Measurements from ENCODE around the gene FAM32A. TPM values are rescaled to one million over a fixed set of nuclear protein-coding genes. Genes with fewer than 3 reads are reported as not detected.

The FAM32A gene
- total and polyA plus RNA-seq, 9 donors, result 37.9 to 68.6 (median 46.5) TPM

DNA sequence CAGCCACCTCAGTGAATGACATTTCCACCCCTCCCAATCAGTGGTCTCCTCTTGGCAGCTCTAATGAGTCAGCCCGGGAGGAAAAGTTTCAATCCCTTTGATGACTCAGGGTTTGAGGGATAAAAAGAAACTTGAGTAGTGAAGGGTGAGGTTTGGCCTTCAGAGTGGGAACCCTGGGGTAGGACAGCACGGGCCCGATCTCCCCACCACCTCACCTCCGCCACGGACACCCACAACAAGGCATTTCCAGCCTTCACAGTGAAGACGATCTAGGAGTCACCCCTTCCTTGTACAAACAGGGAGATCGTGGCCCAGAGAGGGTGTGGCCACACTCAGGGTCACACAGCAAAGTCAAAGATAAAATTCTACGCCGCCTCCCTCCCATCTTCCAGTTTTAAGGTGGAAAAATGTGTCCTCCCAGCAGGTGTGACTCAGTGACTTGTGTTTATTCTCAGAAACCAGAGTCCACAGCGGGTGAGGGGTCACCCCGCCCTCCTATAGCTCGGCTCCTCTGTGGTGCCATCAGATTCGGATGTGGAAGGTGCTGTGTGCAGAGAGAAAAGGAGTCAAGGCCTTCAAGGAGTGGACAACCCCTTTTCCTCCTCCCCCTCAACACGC lies 24.2 kb upstream of the FAM32A start:
- 55 to 62% (median 61%) methylated on average over 14 of the region's 14 CpGs for WGBS, 3 donors
- Histone ChIP-seq H3K4me1 (ENCODE audit: insufficient read depth) (no peaks in the 10 kb centered on the region), H3K27me3 (no peaks in the 10 kb centered on the region), H3K4me3 (no peak overlapping the region), H3K9me3 (no peaks in the 10 kb centered on the region), H3K36me3 (no peaks in the 10 kb centered on the region), H3K27ac (no peak overlapping the region)
- no peak for TF ChIP-seq EP300 (IDR thresholded peaks at IDR 0.05)
- TF ChIP-seq, protein P1, sequence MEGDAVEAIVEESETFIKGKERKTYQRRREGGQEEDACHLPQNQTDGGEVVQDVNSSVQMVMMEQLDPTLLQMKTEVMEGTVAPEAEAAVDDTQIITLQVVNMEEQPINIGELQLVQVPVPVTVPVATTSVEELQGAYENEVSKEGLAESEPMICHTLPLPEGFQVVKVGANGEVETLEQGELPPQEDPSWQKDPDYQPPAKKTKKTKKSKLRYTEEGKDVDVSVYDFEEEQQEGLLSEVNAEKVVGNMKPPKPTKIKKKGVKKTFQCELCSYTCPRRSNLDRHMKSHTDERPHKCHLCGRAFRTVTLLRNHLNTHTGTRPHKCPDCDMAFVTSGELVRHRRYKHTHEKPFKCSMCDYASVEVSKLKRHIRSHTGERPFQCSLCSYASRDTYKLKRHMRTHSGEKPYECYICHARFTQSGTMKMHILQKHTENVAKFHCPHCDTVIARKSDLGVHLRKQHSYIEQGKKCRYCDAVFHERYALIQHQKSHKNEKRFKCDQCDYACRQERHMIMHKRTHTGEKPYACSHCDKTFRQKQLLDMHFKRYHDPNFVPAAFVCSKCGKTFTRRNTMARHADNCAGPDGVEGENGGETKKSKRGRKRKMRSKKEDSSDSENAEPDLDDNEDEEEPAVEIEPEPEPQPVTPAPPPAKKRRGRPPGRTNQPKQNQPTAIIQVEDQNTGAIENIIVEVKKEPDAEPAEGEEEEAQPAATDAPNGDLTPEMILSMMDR (IDR thresholded peaks at IDR 0.05), result no peak
- no peak for TF ChIP-seq POLR2A (IDR thresholded peaks at IDR 0.05)
- intact Hi-C loops (cut with DNase I), result no loop called here
- no peak for DNase-seq

DNA sequence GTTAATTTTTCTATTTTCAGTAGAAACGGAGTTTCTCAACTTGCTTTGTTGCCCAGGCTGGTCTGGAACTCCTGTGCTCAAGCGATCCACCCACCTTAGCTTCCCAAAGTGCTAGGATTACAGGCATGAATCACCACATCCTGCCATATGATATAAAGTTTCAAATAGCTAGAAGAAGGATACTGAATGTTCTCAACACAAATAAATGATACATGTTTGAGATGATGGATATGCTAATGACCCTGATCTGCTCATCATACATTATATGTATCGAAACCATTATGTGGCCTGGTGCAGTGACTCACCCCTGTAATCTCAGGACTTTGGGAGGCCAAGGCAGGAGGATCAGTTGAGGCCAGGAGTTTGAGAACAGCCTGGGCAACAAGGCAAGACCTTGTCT lies 23.4 kb upstream of the FAM32A start:
- Histone ChIP-seq H3K27ac (no peak overlapping the region), H3K4me1 (ENCODE audit: insufficient read depth) (no peaks in the 10 kb centered on the region), H3K36me3 (no peaks in the 10 kb centered on the region), H3K27me3 (no peaks in the 10 kb centered on the region), H3K4me3 (no peak overlapping the region), H3K9me3 (no peaks in the 10 kb centered on the region)
- TF ChIP-seq EP300 (IDR thresholded peaks at IDR 0.05), result no peak
- TF ChIP-seq, protein P1 (IDR thresholded peaks at IDR 0.05), result no peak
- TF ChIP-seq POLR2A (IDR thresholded peaks at IDR 0.05), result no peak
- intact Hi-C loops (cut with DNase I), result no loop called here
- 74 to 91% (median 78%) methylated on average over 3 of the region's 3 CpGs for WGBS, 3 donors
- DNase-seq, result no peak

GRCh38 chr19:16164222-16164890 lies 20.9 kb upstream of the FAM32A start:
- 78 to 85% (median 83%) methylated on average over 13 of the region's 13 CpGs for WGBS, 3 donors
- H3K36me3 ChIP-seq, result no peaks in the 10 kb centered on the region
- intact Hi-C loops (cut with DNase I), result no loop called here
- TF ChIP-seq, protein P1 (IDR thresholded peaks at IDR 0.05), result no peak
- TF ChIP-seq POLR2A (IDR thresholded peaks at IDR 0.05) (no peak), EP300 (IDR thresholded peaks at IDR 0.05) (no peak)
- H3K27me3 ChIP-seq, result no peaks in the 10 kb centered on the region
- no peak overlapping the region for H3K27ac ChIP-seq
- H3K4me3 ChIP-seq, result no peak overlapping the region
- H3K9me3 ChIP-seq, result no peaks in the 10 kb centered on the region
- no peak for DNase-seq
- no peaks in the 10 kb centered on the region for H3K4me1 ChIP-seq (ENCODE audit: insufficient read depth)

DNA sequence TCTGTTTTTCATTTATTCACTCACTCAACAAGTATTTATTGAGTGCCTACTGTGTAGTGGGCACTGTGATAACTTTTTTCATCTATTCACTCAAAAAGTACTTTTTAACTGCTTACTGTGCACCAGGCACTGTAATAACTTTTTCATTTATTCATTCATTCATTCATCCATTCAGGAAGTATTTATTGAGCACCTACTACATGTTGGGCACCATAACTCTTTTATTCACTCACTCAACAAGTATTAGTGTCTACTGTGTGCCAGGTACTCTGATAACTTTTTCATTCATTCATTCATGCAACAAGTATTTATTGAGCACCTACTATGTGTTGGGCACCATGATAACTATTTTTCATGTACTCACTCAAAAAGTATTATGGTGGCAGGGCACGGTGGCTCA lies 18.8 kb upstream of the FAM32A start:
- Histone ChIP-seq H3K27me3 (no peaks in the 10 kb centered on the region), H3K9me3 (no peaks in the 10 kb centered on the region), H3K4me3 (no peak overlapping the region), H3K4me1 (ENCODE audit: insufficient read depth) (no peaks in the 10 kb centered on the region), H3K27ac (no peak overlapping the region), H3K36me3 (no peaks in the 10 kb centered on the region)
- WGBS, 3 donors, result 86 to 100% (median 97%) methylated on average over 1 of the region's 1 CpG
- no peak for TF ChIP-seq POLR2A (IDR thresholded peaks at IDR 0.05)
- no peak for TF ChIP-seq EP300 (IDR thresholded peaks at IDR 0.05)
- TF ChIP-seq, protein P1 (IDR thresholded peaks at IDR 0.05), result no peak
- DNase-seq, result no peak
- intact Hi-C loops (cut with DNase I), result no loop called here

Measured in ovary (tissue), 9 donors.